ENCODE measurements around the gene KIRREL3. TPM values are rescaled to one million over a fixed set of nuclear protein-coding genes. Genes with fewer than 3 reads are reported as not detected.

Gene KIRREL3
- total RNA-seq, 1 experiment from 2014 or later: 2.2 TPM

DNA sequence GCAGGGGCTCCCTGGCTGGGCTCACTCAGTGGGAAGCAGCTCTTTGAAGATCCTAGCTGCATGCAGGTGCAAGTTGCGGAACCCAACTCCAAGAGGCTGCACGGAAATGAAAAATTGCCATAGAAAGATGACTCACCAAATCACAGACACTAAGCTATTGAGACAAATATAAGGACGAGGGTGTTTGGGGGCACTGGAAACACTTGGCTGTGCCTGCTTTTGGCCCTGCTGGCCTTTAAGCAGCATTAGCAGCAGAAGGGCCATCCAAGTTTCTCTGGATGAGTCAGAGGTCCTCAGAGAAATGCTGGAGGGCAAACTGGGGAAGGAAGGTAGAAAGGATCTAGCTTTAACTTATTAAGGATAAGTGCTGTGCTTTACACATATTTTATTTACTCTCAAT is 282.3 kb downstream of the KIRREL3 start:
- Histone ChIP-seq H3K27ac (no peak overlapping the region), H3K9me3 (ENCODE audit: insufficient read depth, low read depth) (no peaks in the 10 kb centered on the region), H4K20me1 (ENCODE audit: insufficient read depth) (no peaks in the 10 kb centered on the region), H3K79me2 (ENCODE audit: low read depth) (no peaks in the 10 kb centered on the region), H3F3A (ENCODE audit: insufficient read depth, low read depth) (no peaks in the 10 kb centered on the region), H3K27me3 (ENCODE audit: insufficient read depth, low read depth) (peaks cover 65% of the 10 kb centered on the region), H3K36me3 (ENCODE audit: low read depth) (no peaks in the 10 kb centered on the region), H3K4me2 (no peak overlapping the region), H2AFZ (no peak overlapping the region), H3K9me2 (ENCODE audit: insufficient read depth) (no peaks in the 10 kb centered on the region), H3K4me1 (replicated peaks; ENCODE audit: insufficient read depth) (no peaks in the 10 kb centered on the region), H3K4me3 (no peak overlapping the region)
- no TSS peak for BruUV-seq (replicated peaks)
- no peak for TF ChIP-seq EZH2 (IDR thresholded peaks at IDR 0.05; ENCODE audit: low read depth)
- POLR2A ChIA-PET (ENCODE audit: unreplicated experiment): interaction anchor here (0.6 kb wide), 1 partner anchor 112 kb away, joined by 3 read pairs; no protein-coding TSS in a partner anchor
- CTCF ChIA-PET: no interaction called here
- no peak for DNase-seq
- intact Hi-C loops (cut with micrococcal nuclease; ENCODE audit: unreplicated experiment): loop anchor here (5.0 to 10.0 kb wide), 2 partner anchors 111 to 273 kb away; no protein-coding TSS in a partner anchor

DNA sequence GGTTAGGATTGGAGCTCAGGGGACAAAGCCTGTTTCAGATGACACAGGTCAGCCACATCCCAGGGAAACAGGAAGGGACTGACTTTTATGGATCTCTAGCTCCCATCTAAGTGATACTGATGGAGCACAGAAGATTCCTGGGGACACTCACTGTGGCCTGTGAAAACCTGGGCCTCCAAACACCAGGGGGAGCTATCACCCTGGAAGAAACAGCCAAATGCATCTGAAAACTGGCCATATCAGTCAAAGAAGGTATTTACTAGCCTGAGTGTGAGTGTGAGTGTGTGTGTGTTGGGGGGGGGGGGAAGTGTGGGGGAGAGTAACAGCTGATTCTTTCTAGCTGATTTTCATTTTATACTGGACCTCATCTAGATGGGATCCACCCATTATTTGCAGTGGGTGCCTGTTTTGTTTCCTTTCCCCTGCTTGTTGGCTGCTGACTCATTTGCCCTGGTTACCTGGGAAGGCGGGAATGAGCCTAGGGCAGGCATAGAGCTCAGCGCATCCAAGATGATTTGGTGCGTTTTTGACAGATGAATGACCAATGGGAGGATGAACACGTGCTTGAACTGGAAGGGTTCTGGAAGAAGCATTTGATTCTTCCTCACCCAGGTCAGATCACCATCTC is 284.0 kb downstream of the KIRREL3 start:
- CTCF ChIA-PET: interaction anchor here (0.6 to 1.6 kb wide), 7 partner anchors 36 to 1657 kb away, joined by 3 to 8 read pairs (median 4); no protein-coding TSS in a partner anchor

DNA sequence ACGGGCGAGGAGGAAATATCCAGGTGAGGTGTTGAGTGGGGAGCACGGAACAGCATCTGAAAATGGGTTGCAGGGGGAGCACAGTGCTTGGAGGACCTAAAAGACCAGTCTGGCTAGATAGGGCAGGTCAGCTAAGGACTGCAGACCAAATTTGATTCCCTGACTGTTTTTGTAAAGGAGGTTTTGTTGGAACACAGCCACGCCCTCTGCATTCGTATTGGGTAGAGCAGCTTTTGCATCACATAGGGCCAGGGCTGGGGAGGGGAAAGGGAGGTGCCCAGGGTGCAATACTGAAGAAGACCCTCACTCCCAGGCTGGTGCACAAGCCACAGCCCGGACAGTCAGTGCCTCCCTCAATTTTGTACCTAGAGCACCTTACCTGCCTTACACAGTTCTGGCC is 286.8 kb downstream of the KIRREL3 start:
- Histone ChIP-seq H4K20me1 (ENCODE audit: insufficient read depth) (no peaks in the 10 kb centered on the region), H3K9me3 (ENCODE audit: insufficient read depth, low read depth) (no peaks in the 10 kb centered on the region), H2AFZ (no peak overlapping the region), H3K9me2 (ENCODE audit: insufficient read depth) (no peaks in the 10 kb centered on the region), H3K4me1 (replicated peaks; ENCODE audit: insufficient read depth) (no peaks in the 10 kb centered on the region), H3K4me2 (no peak overlapping the region), H3F3A (ENCODE audit: insufficient read depth, low read depth) (no peaks in the 10 kb centered on the region), H3K79me2 (ENCODE audit: low read depth) (no peaks in the 10 kb centered on the region), H3K27ac (no peak overlapping the region), H3K27me3 (ENCODE audit: insufficient read depth, low read depth) (peaks cover 81% of the 10 kb centered on the region), H3K4me3 (no peak overlapping the region), H3K36me3 (ENCODE audit: low read depth) (no peaks in the 10 kb centered on the region)
- POLR2A ChIA-PET (ENCODE audit: unreplicated experiment): no interaction called here
- intact Hi-C loops (cut with micrococcal nuclease; ENCODE audit: unreplicated experiment): loop anchor here (10.0 kb wide), 1 partner anchor 269 kb away; no protein-coding TSS in a partner anchor
- BruUV-seq (replicated peaks): no TSS peak
- no peak for DNase-seq
- CTCF ChIA-PET: no interaction called here
- TF ChIP-seq, protein P1, sequence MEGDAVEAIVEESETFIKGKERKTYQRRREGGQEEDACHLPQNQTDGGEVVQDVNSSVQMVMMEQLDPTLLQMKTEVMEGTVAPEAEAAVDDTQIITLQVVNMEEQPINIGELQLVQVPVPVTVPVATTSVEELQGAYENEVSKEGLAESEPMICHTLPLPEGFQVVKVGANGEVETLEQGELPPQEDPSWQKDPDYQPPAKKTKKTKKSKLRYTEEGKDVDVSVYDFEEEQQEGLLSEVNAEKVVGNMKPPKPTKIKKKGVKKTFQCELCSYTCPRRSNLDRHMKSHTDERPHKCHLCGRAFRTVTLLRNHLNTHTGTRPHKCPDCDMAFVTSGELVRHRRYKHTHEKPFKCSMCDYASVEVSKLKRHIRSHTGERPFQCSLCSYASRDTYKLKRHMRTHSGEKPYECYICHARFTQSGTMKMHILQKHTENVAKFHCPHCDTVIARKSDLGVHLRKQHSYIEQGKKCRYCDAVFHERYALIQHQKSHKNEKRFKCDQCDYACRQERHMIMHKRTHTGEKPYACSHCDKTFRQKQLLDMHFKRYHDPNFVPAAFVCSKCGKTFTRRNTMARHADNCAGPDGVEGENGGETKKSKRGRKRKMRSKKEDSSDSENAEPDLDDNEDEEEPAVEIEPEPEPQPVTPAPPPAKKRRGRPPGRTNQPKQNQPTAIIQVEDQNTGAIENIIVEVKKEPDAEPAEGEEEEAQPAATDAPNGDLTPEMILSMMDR (conservative IDR thresholded peaks at IDR 0.05): no peak
- TF ChIP-seq EZH2 (IDR thresholded peaks at IDR 0.05; ENCODE audit: low read depth): no peak

More for the DNA sequence above, 284.0 kb downstream of the KIRREL3 start:
- no peaks in the 10 kb centered on the region for H3F3A ChIP-seq (ENCODE audit: insufficient read depth, low read depth)
- H3K9me2 ChIP-seq (ENCODE audit: insufficient read depth): no peaks in the 10 kb centered on the region
- TF ChIP-seq, protein P1 (conservative IDR thresholded peaks at IDR 0.05): peak; percentile 63
- no peak for TF ChIP-seq EZH2 (IDR thresholded peaks at IDR 0.05; ENCODE audit: low read depth)
- H3K4me3 ChIP-seq: no peak overlapping the region
- no peaks in the 10 kb centered on the region for H3K4me1 ChIP-seq (replicated peaks; ENCODE audit: insufficient read depth)
- peaks cover 82% of the 10 kb centered on the region for H3K27me3 ChIP-seq (ENCODE audit: insufficient read depth, low read depth)
- no peaks in the 10 kb centered on the region for H4K20me1 ChIP-seq (ENCODE audit: insufficient read depth)
- H3K36me3 ChIP-seq (ENCODE audit: low read depth): no peaks in the 10 kb centered on the region
- intact Hi-C loops (cut with micrococcal nuclease; ENCODE audit: unreplicated experiment): loop anchor here (1.0 to 10.0 kb wide), 5 partner anchors 109 to 358 kb away; no protein-coding TSS in a partner anchor
- peak in 1 of 2 experiments; percentile 30 for DNase-seq
- no peaks in the 10 kb centered on the region for H3K79me2 ChIP-seq (ENCODE audit: low read depth)
- H2AFZ ChIP-seq: no peak overlapping the region
- no peak overlapping the region for H3K27ac ChIP-seq
- no peak overlapping the region for H3K4me2 ChIP-seq
- BruUV-seq (replicated peaks): no TSS peak
- no peaks in the 10 kb centered on the region for H3K9me3 ChIP-seq (ENCODE audit: insufficient read depth, low read depth)
- POLR2A ChIA-PET (ENCODE audit: unreplicated experiment): no interaction called here
